ENCODE results near the gene OR6B2. TPM values are rescaled to one million over a fixed set of nuclear protein-coding genes. Genes with fewer than 3 reads are reported as not detected.

Gene OR6B2
- polyA plus RNA-seq, 1 donor from 2014 or later: not detected

DNA sequence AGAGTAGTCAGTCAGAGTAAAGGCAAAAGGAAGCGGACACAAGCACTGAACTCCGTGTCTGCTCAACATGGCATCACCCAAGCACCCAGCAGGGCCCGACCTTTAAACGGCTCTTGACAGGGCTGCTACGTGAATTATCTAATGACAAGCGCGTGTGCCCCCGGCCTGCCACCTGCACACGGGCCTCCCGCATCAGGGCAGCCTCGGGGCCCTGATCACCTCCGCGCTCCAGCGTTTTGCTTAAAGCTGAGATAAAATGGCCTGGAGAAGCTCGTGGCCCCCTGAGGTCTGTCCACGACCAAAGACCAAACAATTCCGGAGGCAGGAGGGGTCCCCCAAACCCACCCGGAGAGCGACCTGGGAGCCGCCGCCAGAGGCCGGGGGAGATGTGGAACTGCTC, 5.5 kb downstream of the OR6B2 start:
- TF ChIP-seq RAD21 (conservative IDR thresholded peaks at IDR 0.05) (no peak), CTCF (IDR thresholded peaks at IDR 0.05; ENCODE audit: poor library complexity, severe bottlenecking) (no peak), SMC3 (conservative IDR thresholded peaks at IDR 0.05; ENCODE audit: poor library complexity) (no peak), POLR2AphosphoS5 (IDR thresholded peaks at IDR 0.05) (no peak), EZH2 (IDR thresholded peaks at IDR 0.05; ENCODE audit: borderline replicate concordance, insufficient read depth, low read length, poor library complexity, severe bottlenecking) (no peak), EP300 (conservative IDR thresholded peaks at IDR 0.05; ENCODE audit: poor library complexity, severe bottlenecking) (no peak), TAF1 (IDR thresholded peaks at IDR 0.05; ENCODE audit: low read depth) (no peak), MXI1 (conservative IDR thresholded peaks at IDR 0.05; ENCODE audit: poor library complexity, severe bottlenecking) (no peak)
- TF ChIP-seq, protein P1, sequence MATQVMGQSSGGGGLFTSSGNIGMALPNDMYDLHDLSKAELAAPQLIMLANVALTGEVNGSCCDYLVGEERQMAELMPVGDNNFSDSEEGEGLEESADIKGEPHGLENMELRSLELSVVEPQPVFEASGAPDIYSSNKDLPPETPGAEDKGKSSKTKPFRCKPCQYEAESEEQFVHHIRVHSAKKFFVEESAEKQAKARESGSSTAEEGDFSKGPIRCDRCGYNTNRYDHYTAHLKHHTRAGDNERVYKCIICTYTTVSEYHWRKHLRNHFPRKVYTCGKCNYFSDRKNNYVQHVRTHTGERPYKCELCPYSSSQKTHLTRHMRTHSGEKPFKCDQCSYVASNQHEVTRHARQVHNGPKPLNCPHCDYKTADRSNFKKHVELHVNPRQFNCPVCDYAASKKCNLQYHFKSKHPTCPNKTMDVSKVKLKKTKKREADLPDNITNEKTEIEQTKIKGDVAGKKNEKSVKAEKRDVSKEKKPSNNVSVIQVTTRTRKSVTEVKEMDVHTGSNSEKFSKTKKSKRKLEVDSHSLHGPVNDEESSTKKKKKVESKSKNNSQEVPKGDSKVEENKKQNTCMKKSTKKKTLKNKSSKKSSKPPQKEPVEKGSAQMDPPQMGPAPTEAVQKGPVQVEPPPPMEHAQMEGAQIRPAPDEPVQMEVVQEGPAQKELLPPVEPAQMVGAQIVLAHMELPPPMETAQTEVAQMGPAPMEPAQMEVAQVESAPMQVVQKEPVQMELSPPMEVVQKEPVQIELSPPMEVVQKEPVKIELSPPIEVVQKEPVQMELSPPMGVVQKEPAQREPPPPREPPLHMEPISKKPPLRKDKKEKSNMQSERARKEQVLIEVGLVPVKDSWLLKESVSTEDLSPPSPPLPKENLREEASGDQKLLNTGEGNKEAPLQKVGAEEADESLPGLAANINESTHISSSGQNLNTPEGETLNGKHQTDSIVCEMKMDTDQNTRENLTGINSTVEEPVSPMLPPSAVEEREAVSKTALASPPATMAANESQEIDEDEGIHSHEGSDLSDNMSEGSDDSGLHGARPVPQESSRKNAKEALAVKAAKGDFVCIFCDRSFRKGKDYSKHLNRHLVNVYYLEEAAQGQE (IDR thresholded peaks at IDR 0.05; ENCODE audit: borderline replicate concordance): no peak
- H4K20me1 ChIP-seq (ENCODE audit: insufficient read depth): no peaks in the 10 kb centered on the region
- peak overlapping the region; percentile 99 for H3K4me2 ChIP-seq (ENCODE audit: low read length)
- no peaks in the 10 kb centered on the region for H3K9me2 ChIP-seq (ENCODE audit: insufficient read depth, low read length)
- peaks cover 40% of the 10 kb centered on the region for H3K79me2 ChIP-seq (replicated peaks; ENCODE audit: insufficient read depth, low read length)
- peak overlapping the region; percentile 83 for H3K4me3 ChIP-seq (ENCODE audit: low read length)
- H3K36me3 ChIP-seq (ENCODE audit: insufficient read depth, low read length): no peaks in the 10 kb centered on the region
- no peaks in the 10 kb centered on the region for H3K27me3 ChIP-seq (ENCODE audit: insufficient read depth, low read depth, low read length)
- H3F3A ChIP-seq (ENCODE audit: insufficient read depth, low read length, poor library complexity, severe bottlenecking): no peaks in the 10 kb centered on the region
- peak overlapping the region; percentile 95 for H3K9ac ChIP-seq (ENCODE audit: low read length)
- peak overlapping the region; percentile 59 for H3K27ac ChIP-seq (ENCODE audit: low read length)
- no peaks in the 10 kb centered on the region for H3K9me3 ChIP-seq (ENCODE audit: low read length)
- peak overlapping the region; percentile 8 for H2AFZ ChIP-seq (ENCODE audit: low read depth, low read length)

DNA sequence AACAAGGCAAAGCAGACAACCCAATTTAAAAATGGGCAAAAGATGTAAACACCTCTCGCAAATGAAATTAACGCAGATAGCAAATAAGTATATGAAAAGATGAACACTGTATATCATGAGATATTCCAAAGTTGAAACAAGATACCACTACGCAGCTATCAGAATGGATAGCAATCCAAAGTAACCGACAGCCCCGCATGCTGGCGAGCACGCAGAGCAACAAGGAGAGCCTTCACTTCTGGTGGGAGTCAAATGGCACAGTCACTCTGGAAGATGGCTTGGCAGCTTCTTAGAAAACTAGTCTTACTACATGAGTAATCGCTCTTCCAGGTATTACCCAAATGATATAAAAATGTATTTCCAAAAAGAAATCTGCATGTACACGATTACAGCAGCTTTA, 6.4 kb downstream of the OR6B2 start:
- Histone ChIP-seq H2AFZ (ENCODE audit: low read depth, low read length) (no peak overlapping the region), H3K27ac (ENCODE audit: low read length) (no peak overlapping the region), H3K4me2 (ENCODE audit: low read length) (peak overlapping the region; percentile 99), H3K79me2 (replicated peaks; ENCODE audit: insufficient read depth, low read length) (peaks cover 40% of the 10 kb centered on the region), H3K9ac (ENCODE audit: low read length) (peak overlapping the region; percentile 95), H3K4me3 (ENCODE audit: low read length) (peak overlapping the region; percentile 83), H3K36me3 (ENCODE audit: insufficient read depth, low read length) (no peaks in the 10 kb centered on the region), H3F3A (ENCODE audit: insufficient read depth, low read length, poor library complexity, severe bottlenecking) (no peaks in the 10 kb centered on the region), H3K27me3 (ENCODE audit: insufficient read depth, low read depth, low read length) (no peaks in the 10 kb centered on the region), H3K9me3 (ENCODE audit: low read length) (no peaks in the 10 kb centered on the region), H4K20me1 (ENCODE audit: insufficient read depth) (no peaks in the 10 kb centered on the region), H3K9me2 (ENCODE audit: insufficient read depth, low read length) (no peaks in the 10 kb centered on the region)
- TF ChIP-seq SMC3 (conservative IDR thresholded peaks at IDR 0.05; ENCODE audit: poor library complexity) (no peak), RAD21 (conservative IDR thresholded peaks at IDR 0.05) (no peak), TAF1 (IDR thresholded peaks at IDR 0.05; ENCODE audit: low read depth) (no peak), MXI1 (conservative IDR thresholded peaks at IDR 0.05; ENCODE audit: poor library complexity, severe bottlenecking) (no peak), CTCF (IDR thresholded peaks at IDR 0.05; ENCODE audit: poor library complexity, severe bottlenecking) (no peak), POLR2AphosphoS5 (IDR thresholded peaks at IDR 0.05) (no peak), EP300 (conservative IDR thresholded peaks at IDR 0.05; ENCODE audit: poor library complexity, severe bottlenecking) (no peak), EZH2 (IDR thresholded peaks at IDR 0.05; ENCODE audit: borderline replicate concordance, insufficient read depth, low read length, poor library complexity, severe bottlenecking) (no peak)
- TF ChIP-seq, protein P1 (IDR thresholded peaks at IDR 0.05; ENCODE audit: borderline replicate concordance): no peak

Measured in neural cell (in vitro differentiated cells).